Type B pancreatic cell (in vitro differentiated cells): ENCODE data around the gene MT1B. TPM values are rescaled to one million over a fixed set of nuclear protein-coding genes. Genes with fewer than 3 reads are reported as not detected.
A peak's percentile ranks its signal among the peaks of the same experiment; 100 is the strongest.

Experiments used
- DNase-seq: peaks from one replicate; pipeline ENCODE4 v3.0.0; 2021; ENCODE audit warnings: mixed read lengths; ENCODE audit not compliant: unreplicated experiment; ENCODE audit errors: extremely low spot score
- H3K27ac Mint-ChIP-seq: 2 replicates; pipeline ENCODE4 v1.8.0; 2021; ENCODE audit warnings: mild to moderate bottlenecking, mixed read lengths
- H3K27me3 Mint-ChIP-seq: 2 replicates; pipeline ENCODE4 v1.8.0; 2021; ENCODE audit warnings: mixed read lengths
- H3K36me3 Mint-ChIP-seq: 2 replicates; pipeline ENCODE4 v1.8.0; 2021; ENCODE audit warnings: mixed read lengths
- H3K4me1 Mint-ChIP-seq: one replicate; pipeline ENCODE4 v1.8.0; 2021; ENCODE audit warnings: mixed read lengths; ENCODE audit not compliant: unreplicated experiment
- H3K4me3 Mint-ChIP-seq: 2 replicates; pipeline ENCODE4 v1.8.0; 2021; ENCODE audit warnings: mild to moderate bottlenecking, mixed read lengths
- H3K9me3 Mint-ChIP-seq: 2 replicates; pipeline ENCODE4 v1.8.0; 2021; ENCODE audit warnings: mixed read lengths
- total RNA-seq: library from RNA; stranded (reverse); gene quantifications from 2 replicates; pipeline ENCODE4 v1.2.1, GENCODE V29; 2021; ENCODE audit warnings: low replicate concordance
- TF ChIP-seq, protein P1 (sequence below): fragments of 200-600 bp; sonication (generic); conservative IDR thresholded peaks from 2 replicates; pipeline ENCODE4 v1.5.0; 2021; ENCODE audit warnings: antibody characterized with exemption, mild to moderate bottlenecking

The MT1B gene
- total RNA-seq, 1 donor from 2014 or later, result not detected

DNA sequence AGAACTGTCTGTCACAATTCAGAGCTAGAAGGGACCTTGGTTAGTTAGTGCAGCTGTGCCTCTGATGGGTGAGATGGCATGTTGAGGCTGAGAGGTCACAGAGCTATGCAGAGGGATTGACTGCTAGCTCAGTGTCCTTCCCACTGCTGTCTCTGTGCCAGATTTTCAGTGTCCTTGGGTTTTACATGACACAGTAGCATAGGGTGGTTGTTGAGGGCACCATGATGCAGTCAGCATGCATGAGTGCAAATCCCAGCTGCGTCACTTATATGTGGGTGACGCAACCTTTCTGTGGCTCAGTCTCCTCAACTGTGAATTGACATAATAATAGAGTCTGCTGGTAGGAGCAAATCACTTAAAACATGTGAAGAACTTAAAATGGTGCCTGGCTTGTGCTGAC is 10.5 kb upstream of the MT1B start:
- Mint-ChIP-seq H3K27me3 (peaks cover 97% of the 10 kb centered on the region), H3K36me3 (no peaks in the 10 kb centered on the region)

DNA sequence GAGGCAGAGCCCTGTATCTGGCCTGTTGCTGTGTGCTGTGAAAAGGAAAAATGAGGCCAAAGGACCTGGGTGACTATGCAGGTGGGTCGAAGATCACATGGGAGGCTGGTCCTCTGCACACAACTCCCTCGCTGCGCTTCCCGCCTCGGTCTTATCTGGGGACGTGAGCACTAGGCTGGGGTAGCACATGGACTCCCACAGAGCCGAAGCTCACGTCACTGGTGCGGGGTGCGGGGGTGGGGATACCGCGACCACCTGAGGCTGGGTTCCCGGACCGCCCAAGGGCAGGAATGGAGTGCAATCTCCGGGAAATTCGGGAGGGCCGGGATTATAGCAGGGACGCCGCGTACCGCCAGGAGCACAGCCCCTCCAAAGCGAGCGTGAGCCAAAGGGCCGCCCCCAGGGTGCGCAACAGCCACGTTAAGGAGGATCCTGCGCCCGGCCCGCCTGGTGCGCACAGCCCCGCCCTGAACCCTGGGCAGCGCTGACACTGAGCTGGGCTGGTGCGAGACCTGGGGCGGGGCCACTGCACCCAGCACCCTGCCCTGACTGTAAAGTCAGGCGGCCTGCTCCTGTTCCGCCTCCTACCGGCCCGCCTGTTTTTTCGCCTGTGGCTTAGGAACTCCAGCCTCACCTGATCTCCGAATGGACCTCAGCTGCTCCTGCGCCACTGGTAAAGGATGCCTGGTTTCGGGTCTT is 8.5 kb upstream of the MT1B start:
- no peak overlapping the region for H3K27ac Mint-ChIP-seq
- no peak for DNase-seq
- peak overlapping the region; percentile 44 for H3K4me3 Mint-ChIP-seq
- H3K4me1 Mint-ChIP-seq, result no peaks in the 10 kb centered on the region
- H3K27me3 Mint-ChIP-seq, result peaks cover 96% of the 10 kb centered on the region
- no peaks in the 10 kb centered on the region for H3K36me3 Mint-ChIP-seq
- TF ChIP-seq, protein P1, sequence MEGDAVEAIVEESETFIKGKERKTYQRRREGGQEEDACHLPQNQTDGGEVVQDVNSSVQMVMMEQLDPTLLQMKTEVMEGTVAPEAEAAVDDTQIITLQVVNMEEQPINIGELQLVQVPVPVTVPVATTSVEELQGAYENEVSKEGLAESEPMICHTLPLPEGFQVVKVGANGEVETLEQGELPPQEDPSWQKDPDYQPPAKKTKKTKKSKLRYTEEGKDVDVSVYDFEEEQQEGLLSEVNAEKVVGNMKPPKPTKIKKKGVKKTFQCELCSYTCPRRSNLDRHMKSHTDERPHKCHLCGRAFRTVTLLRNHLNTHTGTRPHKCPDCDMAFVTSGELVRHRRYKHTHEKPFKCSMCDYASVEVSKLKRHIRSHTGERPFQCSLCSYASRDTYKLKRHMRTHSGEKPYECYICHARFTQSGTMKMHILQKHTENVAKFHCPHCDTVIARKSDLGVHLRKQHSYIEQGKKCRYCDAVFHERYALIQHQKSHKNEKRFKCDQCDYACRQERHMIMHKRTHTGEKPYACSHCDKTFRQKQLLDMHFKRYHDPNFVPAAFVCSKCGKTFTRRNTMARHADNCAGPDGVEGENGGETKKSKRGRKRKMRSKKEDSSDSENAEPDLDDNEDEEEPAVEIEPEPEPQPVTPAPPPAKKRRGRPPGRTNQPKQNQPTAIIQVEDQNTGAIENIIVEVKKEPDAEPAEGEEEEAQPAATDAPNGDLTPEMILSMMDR, result peak; percentile 38
- no peaks in the 10 kb centered on the region for H3K9me3 Mint-ChIP-seq

More for the DNA sequence above, 10.5 kb upstream of the MT1B start:
- no peak for DNase-seq
- H3K4me1 Mint-ChIP-seq, result peaks cover 5% of the 10 kb centered on the region
- H3K4me3 Mint-ChIP-seq, result no peak overlapping the region
- TF ChIP-seq, protein P1, result no peak
- H3K9me3 Mint-ChIP-seq, result no peaks in the 10 kb centered on the region
- no peak overlapping the region for H3K27ac Mint-ChIP-seq

DNA sequence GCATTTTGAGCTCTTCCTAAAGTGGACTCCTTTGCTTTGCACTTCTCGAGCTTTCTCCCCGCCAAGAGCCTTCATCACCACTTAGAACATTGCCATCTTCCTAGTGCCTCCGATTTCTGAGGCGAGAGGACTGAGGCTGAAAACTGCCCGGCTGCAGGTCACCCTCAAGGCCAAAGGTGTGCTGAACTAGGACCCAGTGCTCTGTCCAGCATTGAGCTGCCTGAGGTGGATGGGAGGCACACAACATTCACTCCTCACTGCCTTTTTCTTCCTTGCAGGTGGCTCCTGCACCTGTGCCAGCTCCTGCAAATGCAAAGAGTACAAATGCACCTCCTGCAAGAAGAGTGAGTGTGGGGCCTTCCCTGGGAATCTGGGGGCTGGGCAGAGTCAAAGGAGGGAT is 7.9 kb upstream of the MT1B start:
- Mint-ChIP-seq H3K27me3 (peaks cover 97% of the 10 kb centered on the region), H3K27ac (no peak overlapping the region), H3K4me3 (peak overlapping the region; percentile 44), H3K36me3 (no peaks in the 10 kb centered on the region), H3K9me3 (no peaks in the 10 kb centered on the region), H3K4me1 (no peaks in the 10 kb centered on the region)
- TF ChIP-seq, protein P1, result no peak
- DNase-seq, result no peak

DNA sequence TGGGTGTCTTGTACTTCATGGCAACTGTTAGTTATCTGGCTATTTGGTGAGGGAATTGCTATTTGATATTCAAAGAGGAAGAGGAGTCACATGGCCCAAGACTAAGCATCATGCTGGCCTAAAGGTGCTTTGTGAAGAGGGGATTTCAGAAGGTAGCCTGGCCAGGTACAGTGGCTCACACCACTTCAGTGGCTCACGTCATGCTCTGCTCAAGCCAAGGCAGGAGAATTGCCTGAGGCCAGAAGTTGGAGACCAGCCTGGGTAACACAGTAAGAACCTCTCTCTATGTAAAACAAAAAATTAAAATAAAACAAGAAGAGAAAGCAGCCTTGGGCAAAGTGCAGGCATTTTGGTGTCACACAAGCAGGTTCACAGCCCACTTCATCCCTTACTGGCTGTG is 6.4 kb upstream of the MT1B start:
- Mint-ChIP-seq H3K36me3 (no peaks in the 10 kb centered on the region), H3K4me1 (no peaks in the 10 kb centered on the region), H3K4me3 (no peak overlapping the region), H3K27ac (no peak overlapping the region), H3K9me3 (no peaks in the 10 kb centered on the region), H3K27me3 (peaks cover 97% of the 10 kb centered on the region)
- DNase-seq, result no peak
- TF ChIP-seq, protein P1, result no peak

DNA sequence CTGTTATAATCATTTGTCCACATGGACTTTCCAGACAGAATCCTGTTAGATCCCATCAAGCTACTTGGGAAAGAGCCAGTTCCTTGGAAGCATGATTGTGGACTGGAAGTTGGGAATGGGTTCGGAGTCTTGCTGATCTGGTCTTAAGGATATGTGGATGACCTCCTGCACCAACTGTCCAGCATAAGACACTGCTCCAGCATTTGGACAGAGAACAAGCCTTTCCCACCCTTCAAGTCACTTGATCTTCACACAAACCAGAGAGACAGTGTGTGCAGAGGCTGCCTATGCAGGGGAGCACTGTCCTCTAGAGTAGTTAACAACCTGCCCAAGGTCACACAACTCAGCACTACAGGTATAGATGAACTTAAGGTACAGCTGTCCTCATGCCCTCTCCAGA is 5.8 kb upstream of the MT1B start:
- no peak for DNase-seq
- Mint-ChIP-seq H3K4me3 (no peak overlapping the region), H3K4me1 (no peaks in the 10 kb centered on the region), H3K36me3 (no peaks in the 10 kb centered on the region), H3K9me3 (no peaks in the 10 kb centered on the region), H3K27me3 (peaks cover 97% of the 10 kb centered on the region), H3K27ac (no peak overlapping the region)
- TF ChIP-seq, protein P1, result no peak
